ENCODE measurements around the gene PITPNM2.

PITPNM2 gene

DNA sequence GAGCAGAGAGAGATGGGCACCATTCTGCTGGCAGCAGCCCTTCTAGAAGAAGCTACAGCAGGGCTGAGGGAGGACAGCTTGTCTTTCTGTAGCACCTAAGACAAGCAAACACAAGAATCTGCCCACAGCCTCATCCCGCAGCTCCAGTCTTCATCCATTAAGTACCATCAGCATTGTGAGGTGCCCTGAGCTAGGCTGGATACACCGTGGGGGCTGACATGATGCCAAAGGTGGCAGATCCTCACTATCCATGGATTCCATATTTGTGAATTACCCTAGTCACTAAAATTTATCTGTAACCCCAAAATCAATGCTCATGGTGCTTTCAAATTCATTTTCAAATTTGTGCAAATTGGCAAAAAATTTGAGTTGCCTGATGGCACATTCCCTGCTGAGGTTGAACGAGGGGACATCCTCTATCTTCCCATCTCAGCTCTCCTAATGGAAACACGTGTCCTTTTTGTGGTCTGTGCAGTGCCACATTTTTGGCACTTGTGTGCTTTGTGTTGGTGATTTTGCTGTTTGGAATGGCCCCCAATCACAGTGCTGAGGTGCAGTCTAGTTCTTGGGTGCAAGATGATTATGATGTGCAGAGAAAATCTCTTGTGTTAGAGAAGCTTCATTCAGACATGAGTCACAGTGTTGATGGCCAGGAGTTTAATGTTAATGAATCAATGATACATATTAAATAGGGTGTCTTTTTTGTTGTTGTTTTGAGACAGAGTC is 7.0 kb downstream of the PITPNM2 start:
- DNase-seq (ENCODE audit: low read depth in 2 of 2): no peak

DNA sequence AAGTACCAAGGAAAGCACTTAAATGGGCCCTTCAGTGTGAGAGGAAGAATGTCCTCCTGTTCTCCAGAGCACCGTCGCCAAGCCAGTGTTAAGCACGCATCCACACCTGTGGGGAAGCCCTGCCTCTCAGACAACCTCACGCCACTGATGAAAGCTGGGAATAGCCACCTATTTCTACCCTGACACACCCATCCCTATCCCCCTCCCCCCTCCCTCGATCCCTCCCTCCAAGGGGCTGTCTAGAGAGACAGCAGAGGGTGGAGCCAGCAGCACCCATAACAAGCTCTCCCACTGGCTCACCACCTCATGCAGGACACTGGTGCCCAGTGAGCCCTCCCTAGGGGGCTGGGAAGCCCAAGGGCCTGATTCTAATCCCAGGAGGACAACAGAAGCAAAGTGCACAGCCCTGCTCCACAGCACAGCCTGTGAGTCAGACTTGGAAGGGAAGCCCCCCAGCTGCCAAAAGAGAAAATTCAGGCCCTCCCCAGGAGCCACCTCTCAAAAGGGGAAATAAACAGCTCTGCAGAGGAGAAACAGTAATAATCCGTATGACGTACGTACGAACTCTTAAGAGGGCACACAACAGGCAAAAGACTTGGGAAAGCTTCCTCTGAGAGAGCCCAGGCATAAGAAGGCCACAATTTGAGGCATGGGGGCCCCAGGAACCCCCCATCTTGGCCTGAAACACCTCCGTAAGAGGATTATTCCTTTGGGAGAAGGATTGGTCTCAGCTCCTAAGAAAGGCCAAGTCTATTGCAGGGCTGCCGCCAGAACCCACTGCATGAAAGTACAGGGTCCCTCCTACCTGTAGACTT is 7.8 kb downstream of the PITPNM2 start:
- no peak for DNase-seq (ENCODE audit: low read depth in 2 of 2)

DNA sequence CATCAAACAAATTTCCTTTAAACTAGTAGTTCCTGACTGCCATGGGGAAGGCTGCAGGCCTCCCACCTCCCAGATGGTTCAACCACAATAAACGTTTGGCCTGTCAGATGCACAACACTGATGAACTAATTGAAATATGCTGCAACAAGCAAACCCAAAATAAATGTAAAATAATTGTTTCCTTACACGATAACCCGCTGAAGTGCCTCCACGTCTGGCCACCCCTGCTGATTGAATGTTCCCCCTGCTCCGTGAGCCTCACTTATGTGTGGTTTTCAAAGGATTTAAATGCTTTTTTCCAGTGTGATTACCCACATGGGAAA is 8.4 kb downstream of the PITPNM2 start:
- no peak for DNase-seq (ENCODE audit: low read depth in 2 of 2)

DNA sequence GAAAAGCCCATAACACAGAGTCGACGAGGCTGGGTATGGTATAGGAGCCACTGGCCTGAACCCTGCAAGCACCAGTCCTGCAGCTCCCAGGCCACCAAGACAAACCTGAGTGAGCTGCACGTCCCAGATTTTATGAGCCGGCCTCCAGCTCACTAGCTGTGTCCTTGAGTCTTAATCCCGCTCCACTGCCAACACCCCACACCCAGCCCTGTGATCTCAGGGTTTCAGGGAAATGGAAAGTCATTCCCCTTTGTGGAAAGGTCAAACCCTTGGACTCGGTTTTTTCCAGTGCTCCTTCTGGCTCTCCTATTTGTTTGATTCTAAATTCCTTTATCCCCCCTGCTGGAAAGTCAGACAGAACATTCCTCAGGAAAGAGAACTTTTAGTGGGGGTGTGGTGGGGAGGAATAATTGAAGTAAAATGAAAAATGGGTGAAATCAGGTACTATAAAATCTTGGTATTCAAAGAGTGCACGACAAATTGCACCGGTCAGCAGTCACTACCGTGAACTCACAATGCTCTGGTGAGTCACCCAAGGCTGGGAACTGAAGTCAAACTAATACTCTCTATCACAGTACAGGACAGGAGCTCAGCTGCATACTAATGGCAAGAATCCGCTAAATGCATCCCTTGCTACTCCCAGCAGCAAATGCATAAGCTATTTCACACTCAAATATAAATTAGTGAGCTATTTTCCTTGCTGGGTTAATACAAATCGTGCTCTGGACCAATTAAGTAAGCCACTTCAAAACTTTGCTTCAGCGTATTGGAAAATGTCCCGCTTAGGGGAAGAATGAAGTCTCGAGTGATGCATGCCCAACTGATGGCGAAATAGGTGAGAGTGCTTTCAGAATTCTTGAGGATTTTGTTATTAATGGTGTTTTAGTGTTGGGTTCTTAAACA is 9.0 kb downstream of the PITPNM2 start:
- DNase-seq (ENCODE audit: low read depth in 2 of 2): no peak

DNA sequence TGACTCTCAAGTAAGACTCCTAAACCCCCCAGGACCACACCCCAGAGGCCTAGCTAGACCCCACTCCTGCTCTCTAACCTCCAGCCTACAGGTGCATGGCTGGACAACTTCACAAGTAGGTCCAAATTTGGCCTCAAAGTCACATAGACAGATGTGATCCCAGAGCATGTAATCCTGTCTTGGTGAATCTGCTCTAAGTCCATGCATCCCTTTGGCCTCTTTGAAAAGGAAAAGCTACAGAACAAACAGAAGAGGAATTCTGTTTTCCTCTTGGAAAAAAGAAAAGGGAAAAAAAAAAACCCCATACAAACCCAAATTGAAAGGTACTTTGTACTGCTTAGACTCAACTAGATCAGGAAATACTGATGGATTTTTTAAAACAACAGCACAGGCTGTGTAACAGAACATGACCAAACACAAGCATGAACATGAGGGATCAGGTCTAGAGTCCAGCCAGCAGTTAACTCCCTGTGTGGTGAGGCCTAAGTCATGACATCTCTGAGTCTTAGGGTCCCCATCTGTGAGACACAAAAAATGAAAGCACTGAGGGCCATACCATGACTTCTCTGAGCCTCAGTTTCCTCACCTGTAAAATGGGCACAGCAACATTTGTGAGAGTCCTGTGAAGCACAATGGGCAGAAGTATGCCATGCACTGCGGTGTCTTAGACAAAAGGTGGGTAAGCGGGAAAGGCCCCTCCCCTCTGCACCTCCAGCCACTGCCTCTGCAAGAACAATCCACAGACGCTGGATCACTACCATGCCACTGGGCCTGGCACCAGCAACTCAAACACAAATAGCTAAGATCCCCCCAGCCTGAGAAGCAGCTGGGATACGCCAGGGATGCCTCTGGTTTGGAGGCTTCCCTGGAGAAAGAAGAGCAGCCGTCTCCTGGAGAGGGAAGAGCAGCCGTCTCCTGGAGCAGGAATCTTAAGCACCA is 9.9 kb downstream of the PITPNM2 start:
- no peak for DNase-seq (ENCODE audit: low read depth in 2 of 2)

DNA sequence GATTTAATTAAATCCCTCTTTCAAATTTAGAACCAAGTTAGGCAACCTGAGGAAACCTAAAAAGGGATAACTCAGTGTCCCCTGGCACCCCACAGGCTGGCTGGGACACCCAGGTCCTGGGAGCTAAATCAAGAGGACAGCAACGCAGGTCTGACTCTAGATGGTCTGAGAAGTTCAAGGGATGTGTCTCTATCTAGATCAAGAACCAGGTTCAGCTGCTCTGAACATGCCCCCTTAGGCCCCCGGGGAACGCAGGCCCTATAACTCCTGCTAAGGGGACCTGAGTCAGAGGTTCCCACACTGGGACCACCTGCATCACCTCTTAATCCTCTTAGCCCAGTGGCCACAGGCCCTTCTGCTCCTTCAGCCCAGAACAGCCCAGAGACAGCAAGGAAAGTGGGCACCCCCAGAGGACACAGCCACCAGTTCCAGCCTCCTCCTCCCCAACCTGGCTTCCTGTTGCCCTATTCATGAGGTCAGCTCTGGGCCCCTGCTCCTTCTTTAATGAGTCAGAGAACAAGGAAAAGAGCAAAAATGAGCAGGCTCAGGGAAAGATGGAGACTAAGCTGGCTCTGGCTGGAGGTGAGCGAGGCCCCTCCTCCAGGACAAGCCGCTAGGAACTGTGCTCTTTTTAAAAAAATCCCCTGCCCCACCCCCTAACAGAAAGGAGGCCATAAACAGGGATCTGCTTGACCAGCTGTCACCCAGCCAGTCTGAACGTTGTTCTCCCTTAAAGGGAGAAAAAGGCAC is 10.8 kb downstream of the PITPNM2 start:
- DNase-seq (ENCODE audit: low read depth in 2 of 2): no peak

DNA sequence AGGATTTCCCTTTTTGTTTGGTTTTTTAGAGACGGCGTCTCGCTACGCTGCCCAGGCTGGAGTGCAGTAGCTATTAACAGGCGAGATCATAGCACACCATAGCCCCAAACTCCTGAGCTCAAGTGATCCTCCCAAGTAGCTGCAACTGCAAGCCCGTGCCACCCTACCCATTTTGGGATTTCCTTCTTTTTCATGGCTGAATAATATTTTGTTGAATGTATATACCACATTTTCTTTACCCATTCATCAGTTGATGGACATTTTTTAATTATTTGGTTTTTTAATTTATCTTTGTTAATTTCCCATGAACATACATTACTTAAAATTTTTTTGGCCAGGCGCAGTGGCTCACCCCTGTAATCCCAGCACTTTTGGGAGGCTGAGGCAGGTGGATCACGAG is 15.2 kb downstream of the PITPNM2 start:
- DNase-seq (ENCODE audit: low read depth in 2 of 2): no peak

DNA sequence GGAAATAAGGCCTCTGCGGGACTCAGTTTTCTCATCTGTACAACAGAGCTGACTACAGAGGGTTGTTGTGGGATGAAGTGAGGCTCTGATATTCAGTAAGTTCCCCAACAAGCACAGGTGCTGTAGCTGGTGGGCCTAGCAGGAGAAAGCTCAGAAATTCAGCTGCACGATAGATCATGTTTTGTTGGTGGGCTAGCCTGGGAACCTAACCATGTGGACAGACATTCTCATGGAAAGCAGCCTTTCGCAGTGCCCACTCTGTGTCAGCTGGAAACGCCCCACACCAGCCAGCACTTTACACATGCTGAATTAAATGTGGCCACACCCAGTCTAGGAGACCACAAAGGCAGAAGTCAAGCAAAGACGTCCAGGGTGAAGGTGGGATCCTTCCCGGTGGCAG is 16.1 kb downstream of the PITPNM2 start:
- DNase-seq (ENCODE audit: low read depth in 2 of 2): no peak

DNA sequence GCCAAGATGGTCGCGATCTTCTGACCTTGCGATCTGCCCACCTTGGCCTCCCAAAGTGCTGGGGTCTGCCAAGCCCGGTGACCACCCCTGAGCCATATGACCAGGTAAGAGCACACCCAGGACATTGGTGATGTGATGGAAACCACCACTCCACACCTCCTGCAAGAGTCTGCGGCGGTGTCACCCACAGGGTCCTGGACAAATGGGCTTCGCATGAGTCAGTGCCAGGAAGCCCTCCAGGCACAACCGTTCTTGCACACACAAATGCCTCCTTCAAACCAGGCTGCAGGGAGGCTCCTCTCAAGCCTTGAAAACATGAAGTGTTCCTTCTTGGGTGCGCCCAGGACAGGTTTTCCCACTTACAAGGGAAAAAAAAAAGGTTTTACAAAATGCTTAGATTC is 16.6 kb downstream of the PITPNM2 start:
- no peak for DNase-seq (ENCODE audit: low read depth in 2 of 2)

DNA sequence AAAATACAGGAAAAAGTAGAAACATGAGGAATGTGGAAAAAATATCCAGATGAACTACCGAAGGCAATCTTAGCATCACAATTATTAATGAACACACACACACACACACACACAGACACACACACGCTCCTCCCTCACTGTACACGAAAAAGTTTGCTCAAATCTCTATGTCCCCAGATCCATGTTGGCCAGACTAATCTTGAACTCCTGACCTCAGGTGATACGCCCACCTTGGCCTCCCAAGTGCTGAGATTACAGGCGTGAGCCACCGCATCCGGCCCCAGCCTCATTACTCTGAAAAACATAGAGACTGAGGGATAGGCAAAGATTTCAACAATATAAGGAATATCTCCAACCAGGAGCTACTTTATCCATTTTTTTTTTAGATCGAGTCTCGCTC is 17.2 kb downstream of the PITPNM2 start:
- DNase-seq (ENCODE audit: low read depth in 2 of 2): no peak

DNA sequence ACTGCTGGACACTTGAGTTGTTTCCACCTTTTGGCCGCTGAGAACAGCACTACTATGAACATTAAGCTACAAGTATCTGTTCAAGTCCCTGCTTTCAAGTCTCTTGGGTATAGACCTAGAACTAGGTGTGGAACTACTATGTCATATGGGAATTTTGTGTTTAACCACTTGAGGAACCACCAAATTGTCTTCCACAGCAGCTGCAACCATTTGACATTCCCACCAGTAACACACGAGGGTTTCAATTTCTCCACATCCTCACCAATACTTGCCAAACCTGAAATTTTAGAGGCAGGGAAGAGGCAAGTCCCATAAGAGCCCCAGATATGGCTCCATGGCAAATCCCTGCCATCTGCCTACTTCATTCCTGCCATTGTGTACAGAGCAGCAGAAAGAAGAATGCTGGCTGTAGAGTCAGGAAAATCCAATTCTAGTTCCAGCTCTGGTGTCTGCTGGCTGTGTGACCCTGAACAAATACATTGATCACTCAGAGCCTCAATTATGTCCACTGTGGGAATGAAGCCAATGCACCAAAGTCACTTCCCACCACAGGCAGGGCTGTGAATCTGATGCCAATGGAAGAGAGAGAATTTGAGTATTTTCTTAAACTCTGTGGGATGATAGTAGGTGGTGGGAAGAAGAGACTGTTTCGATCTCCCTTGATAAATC is 17.8 kb downstream of the PITPNM2 start:
- DNase-seq (ENCODE audit: low read depth in 2 of 2): no peak

DNA sequence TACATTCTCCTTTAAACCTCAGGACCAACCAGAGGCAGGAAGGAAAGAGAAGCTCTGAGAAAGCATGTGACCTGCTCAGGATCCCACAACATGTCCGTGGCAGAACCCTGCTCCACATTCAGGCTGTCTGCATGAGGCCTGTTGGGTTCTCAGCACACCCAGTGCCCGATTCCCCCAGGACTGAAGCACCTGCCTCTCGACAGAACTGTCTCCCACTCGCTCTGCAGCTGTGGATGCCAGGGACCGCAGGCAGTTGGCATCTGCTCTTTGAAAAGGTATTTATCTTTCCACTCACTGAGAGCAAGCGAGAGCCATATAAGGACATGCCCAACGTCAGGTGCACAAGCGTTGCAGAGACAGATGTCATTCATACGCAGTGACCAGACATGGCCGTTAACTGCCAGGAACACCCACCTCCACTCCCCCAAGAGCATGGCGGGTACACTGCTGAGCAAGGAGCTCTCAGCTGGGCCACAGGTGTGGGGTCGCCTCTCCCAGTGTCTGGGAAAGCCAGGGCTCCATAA is 18.9 kb downstream of the PITPNM2 start:
- DNase-seq (ENCODE audit: low read depth in 2 of 2): no peak

DNA sequence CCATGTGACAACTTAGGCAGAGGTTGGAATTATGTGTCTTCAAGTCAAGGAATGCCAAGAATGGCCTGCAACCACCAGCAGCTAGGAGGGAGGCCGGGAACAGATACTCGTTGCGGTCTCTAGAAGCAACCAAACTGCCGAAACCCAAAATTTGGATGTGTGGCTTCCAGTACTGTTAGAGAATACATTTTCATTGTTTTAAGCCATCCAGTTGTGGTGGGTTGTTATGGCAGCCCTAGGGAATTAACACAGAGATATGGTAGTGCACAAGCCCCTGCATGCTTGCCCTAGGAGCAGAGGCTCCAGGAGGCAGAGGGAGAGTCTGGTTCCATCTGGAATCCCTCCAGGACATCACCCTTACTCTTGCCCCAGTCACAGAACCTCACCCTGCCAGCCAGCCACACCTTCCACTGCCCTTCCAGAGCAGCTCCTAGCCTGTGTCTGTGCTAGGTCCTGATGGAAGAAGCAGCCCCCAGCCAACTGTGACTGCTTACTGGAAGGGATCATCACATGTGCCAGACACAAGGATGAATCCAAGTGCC is 19.5 kb downstream of the PITPNM2 start:
- no peak for DNase-seq (ENCODE audit: low read depth in 2 of 2)

DNA sequence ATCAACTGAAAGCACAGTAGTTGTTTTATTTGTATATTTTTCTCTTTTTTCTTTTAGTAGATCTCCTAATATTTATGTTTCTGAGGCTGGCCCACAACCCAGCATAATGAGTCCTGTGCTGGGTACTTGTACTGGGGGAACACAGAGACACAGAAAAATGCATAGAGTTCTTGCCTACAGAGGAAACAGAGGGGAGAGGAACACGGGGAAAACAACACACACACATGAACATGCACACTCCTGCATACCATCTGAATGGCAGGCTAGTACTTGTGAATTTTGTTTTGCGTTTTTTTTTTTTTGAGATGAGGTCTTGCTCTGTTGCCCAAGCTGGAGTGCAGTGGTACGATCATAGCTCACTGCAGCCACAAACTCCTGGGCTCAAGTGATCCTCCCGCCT is 21.3 kb downstream of the PITPNM2 start:
- no peak for DNase-seq (ENCODE audit: low read depth in 2 of 2)

DNA sequence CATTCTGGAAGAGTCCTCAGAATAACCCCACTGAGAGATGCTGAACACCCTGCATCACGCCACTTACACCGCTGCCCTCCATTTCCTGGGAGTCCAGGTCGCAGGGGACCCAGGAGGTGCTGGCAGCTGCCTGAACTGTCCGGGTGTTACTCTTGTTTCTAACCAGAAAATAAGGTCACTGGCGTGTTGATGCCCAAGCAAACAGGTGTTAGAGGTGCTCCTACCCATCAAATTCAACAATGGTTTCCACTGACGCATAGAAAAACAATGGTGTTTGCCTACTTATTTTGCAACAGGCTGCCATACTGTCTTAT is 23.8 kb downstream of the PITPNM2 start:
- no peak for DNase-seq (ENCODE audit: low read depth in 2 of 2)

DNA sequence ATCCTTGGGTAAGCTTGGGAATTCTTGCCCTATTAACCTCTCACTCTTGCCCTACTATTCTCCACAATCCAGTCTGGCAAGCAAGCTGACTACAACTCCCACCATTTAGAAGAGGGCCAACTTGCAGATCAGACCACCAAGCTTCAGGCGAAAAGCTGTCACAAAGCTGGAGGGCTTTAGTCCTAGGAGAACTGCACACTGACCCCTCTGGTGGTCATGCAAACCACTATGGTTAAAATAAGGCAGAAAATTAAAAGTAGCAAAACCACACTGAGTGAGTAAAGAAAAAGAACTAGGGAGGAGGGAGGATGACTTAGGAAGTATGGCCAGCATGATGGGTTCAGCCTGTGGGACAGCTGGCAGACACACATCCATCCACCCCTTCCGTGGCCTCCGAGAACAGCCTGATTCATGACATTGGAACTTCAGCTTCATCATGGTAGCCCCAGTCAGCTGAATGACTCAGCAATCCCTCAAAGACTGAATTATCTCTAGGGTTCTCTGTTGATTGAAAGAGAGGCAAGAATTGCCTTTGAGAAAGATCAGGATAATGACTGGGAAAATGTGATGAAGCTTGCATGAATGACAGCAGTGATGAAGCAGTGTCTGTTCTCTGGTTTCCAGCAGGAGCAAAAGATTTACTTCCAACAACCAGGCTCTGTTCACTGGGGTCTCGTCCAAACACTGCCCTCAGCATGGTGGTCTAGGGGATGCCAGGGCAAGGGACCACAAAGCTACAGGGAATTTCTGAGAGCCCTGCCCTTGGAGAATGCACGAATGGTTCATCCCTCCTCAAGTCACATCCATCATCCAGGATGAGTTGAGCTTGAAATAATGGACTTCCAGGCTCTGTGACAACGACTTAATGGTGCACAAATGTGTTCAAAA is 24.4 kb downstream of the PITPNM2 start:
- DNase-seq (ENCODE audit: low read depth in 2 of 2): no peak

DNA sequence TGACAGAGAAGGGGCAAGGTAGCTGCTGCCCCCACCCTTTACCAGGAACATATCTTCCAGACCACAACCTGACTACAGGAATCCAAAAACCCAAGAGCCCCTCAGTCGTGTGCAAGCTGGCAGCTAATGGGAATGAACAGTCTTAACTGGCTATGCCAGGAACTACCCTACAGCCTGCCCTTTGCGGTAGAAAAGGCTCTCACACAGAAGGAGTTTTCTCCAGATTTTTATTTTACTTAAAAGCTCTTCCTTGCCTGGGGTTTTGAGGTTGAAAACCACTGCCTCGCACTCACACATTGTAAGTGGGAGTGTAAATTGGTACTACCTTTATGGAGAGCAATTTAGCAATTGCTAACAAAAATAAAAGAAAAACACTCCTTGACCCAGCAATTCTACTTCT is 28.3 kb downstream of the PITPNM2 start:
- no peak for DNase-seq (ENCODE audit: low read depth in 2 of 2)

DNA sequence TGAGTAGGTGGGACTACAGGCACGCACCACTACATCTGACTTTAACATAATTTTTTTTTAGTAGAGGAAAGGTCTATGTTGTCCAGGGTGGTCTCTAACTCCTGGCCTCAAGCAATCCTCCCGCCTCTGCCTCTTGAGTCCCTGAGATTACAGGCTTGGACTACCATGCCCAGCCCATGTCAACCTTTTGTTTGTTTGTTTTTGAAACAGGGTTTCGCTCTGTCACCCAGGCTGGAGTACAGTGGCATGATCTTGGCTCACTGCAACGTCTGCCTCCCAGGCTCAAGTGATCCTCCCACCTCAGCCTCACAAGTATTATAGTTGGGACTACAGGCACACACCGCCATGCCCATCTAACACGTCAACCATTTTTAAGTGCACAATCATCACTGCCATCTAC is 29.2 kb downstream of the PITPNM2 start:
- no peak for DNase-seq (ENCODE audit: low read depth in 2 of 2)

Data from stimulated activated CD8-positive, alpha-beta memory T cell treated with anti-CD3 and anti-CD28 coated beads, Interleukin-15, amount 100 ng/mL, for 4 hours (primary cell).